ENCODE data around the gene GCNA.

GCNA gene

DNA sequence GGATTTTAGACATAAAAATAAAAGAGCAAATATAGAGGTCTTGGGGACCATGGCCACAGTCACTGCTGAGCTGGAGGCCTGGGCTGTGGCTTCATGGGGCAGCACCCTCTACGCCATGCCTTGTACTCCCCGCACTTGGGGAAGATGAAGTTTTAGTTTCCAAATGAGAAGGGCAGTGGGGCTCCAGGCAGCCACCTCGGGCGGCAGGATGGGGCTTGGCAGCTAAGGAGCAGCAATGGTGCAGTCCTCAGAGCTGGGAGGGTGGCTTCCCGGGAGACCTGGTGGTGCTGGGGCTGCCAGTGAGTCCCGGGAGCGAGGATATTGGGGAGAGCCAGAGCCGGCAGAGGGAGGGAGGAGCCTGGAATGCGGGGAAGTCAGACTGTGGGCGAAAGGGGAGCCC is 37.7 kb downstream of the GCNA start:
- DNase-seq (ENCODE audit: low read depth): no peak

DNA sequence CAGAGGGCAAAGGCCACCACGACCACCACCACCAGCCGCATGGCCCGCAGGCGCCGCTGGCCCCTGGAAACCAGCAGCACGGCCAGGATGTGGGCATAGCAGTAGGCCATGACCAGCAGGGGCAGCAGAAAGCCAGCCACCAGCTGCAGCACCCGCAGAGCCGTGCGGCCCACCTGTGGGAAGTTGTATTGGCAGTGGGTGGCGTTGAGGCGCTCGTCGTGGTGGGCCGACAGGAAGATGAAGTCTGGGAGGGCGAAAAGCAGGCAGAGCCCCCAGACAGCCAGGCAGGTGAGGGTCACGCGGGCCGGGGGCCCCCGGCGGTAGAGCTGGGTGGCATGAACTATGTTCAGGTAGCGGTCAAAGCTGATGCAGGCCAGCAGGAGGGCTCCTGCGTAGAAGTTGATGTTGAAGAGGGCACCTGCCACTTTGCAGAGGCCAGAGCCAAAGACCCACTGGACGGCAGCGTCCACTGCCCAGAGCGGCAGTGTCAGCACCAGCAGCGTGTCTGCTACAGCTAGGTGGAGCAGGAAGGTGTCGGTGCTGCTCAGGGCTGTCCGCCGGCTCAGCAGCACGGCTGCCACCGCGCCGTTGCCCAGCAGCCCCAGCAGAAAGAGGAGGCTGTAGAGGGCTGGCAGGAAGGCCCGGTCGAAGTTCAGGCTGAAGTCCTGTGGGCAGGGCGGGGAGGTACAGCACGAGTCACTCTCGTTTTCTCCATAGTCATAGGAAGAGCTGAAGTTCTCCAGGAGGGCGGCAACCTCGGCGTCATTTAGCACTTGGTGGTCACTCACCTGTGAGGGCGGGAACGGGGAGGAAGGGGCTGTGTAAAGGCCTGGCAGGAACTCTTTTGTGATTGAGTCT is 38.7 kb downstream of the GCNA start:
- DNase-seq (ENCODE audit: low read depth): no peak

DNA sequence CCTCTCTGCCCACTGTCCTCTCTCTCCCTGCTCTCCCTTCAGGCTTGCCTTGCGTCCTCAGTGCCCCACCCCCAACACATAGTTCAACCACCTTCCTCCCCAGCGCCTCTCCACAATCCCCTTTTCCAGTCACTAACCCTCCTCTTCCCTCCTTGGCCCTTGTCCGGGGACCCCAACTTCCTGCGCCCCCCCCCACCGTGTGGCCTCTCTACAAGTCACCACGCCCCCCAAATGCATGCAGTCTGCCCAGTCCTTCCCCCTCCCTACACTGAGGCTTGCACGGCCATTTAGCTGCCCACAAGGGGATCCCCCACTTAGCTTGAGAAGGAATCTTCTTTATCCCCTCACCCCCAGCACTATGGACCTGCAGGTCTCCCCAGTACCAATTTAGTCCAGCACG is 39.5 kb downstream of the GCNA start:
- no peak for DNase-seq (ENCODE audit: low read depth)

DNA sequence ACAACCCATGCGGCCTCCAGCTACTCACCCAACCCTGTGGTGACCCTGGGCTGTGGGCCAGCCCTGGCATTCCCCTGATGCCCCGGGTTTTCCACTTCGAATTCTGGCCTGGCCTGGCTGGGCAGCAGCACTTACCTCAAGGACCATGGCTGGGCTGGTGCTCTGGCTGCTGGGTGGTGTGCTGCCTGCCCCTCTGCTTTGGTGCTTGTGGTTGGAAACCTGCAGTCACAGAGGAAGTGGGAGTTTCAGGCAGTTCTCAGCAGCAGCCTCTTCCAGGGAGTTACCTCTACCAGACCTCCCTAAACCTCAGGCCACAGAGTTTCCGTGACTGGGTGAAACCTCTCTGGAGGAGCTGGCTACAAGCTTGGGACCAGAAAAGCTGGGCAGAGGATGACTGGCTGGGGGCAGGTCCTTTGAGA is 40.1 kb downstream of the GCNA start, which contains the start of gene CXCR3:
Gene CXCR3 (minus strand): TSS at position 209 of the 419 bp plus-strand sequence. CDS start 62 bp downstream, at position 147.
- DNase-seq (ENCODE audit: low read depth): peak; percentile 48

DNA sequence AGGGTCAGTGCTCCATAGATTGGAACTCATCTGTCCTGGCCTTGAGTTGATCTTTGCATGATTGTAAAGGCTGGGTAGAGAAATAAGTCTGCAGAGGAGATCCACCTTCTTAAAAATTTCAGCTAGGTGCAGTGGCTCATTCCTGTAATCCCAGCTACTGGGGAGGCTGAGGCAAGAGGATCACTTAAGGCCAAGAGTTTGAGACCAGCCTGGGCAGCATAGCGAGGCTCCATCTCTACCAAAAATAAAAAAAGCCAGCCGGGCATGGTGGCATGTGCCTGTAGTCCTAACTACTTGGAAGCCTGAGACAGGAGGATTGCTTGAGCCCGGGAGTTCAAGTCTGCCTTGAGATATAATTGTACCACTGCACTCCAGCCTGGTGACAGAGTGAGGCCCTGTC is 40.5 kb downstream of the GCNA start:
- DNase-seq (ENCODE audit: low read depth): no peak

DNA sequence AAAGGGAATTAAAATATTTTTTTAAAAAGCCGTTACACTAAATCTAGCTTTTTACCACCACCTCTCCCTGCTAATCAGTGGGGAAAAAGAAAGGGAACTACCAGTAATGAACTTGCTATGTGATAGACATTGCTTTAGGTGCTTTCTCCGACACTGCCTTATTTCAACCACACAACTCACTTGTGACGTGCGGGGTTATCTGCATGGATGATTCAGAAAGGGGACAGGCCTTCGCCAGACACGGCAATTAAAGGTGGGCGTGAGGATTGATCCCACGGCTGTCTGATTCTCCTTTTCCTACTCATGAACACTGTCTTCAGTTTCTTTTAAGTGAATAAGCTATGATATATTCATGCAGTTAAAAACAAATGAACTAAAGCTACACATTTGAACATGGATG is 41.0 kb downstream of the GCNA start:
- no peak for DNase-seq (ENCODE audit: low read depth)

DNA sequence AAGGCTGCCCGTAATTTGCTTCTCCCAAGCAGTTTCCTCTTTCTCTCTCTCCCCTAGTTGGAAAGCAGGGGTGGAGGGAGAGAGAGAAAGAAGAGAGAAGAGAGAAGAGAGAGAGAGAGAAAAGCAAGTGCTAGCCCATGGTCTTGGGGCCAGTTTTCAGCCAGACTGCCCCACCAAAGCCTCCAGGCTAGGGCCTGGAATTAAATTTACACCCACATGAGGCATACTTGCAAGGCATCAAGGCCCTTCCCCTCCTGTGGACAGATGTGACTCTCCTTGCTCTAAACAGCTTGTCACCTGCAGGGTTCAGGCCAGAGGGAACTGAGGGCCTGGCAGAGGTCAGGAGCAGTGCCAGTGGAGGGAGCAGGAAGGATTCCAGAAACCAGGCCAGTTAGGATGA is 41.7 kb downstream of the GCNA start:
- DNase-seq (ENCODE audit: low read depth): no peak

DNA sequence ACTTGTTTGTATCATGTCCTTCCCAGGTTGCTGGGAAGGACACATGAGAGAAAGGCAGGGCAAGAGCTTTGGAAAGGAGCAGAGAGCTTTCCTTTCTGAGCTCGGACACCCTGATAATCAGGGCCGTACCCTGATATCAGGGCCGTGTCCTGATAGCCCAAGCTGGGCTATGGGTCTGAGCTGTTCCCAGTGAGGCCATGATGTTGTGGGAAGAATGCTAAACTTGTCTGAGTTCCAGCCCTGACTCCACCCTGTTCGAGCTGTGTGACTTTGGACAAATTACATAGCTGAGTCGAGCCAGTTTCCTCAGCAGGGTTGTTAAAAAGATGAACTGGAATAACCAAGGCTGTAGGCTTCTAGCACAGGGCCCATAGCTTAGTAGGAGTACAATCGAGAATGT is 43.4 kb downstream of the GCNA start:
- no peak for DNase-seq (ENCODE audit: low read depth)

DNA sequence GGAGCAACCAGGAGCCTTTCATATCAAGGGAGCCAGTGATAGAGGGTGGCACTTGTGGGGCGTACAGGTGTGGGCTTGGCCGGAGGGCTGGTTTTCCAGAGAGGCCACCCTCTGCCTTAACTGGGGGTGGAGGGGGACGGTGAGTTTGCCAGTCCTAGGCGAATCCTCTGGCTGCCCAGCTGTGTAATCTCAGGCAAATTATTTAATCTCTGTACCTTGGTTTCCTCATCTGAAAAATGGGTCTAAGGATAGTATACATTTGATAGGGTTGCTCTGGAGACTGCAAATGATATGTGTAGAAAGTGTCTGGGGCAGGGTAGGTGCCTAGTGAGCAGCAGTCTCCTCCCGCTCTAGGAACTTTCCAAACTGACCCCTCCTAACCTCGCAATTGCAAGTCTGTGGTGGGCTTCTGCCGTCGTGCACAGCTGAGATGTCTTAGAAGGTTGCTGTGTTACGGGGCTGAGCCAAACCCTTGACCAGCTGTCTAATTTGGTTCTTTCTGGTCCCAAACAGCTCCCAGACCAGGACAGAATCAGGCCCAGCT is 43.9 kb downstream of the GCNA start:
- no peak for DNase-seq (ENCODE audit: low read depth)

DNA sequence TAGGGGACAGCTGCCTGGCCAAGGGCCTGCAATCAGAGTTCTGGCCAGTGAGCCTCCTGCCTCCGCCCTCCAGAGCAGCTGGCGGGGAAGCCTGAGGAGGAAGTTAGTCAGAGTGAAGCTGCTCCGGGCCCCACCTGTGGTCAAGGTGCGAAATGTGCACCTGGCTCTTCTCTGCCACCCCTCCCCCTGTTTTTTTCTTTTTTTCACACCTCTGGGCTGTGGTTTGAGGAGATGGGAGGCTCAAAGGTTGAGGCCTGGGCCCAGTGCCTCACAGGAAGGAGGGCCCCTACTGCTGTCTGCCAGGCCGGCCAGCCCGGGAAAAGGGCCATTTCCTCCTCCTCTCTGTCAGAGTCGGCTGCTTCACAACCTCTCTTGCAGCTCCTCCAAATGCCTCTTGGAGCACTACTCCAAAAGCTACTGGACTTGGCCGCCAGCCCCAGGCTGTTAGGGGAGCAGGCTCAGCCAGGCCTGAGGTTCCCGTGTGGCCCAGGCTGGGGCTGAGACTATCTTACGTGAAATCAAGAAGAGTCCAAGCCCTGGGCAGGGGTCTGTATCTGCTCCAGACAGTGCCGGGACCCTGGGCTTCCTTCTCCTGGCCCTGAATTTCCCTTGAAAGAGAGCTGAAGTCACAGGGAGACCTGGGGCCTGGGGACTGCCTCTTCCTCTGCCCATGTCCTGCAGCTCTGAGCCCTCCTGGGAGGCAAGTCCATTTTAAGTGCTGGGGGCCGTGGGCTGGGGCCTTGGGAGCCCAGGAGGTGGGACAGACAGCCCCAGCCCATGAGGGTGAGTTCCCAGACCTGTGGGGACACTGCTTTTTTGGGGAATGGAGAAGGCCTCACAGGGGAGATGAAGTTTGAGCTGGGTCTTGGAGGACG is 44.6 kb downstream of the GCNA start:
- peak; percentile 26 for DNase-seq (ENCODE audit: low read depth)

DNA sequence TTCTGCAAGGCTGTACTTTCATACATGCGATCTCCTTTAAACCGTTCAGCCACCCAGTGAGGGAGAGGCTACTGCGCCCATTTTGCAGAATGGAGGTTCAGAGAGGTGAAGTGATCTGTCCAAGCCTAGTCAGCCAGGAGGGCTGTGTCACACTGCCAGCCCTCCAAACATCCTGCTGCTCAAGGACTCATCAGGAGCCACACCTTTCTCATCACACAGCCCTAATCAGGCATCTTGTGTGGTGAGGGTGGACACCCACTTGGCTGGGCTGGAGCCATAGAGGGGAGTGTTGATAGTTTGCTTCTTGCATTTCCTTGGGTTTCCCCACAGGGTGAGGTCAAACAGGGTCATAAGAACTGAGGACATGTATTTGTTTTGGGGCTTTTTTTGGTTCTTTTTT is 45.5 kb downstream of the GCNA start:
- DNase-seq (ENCODE audit: low read depth): no peak

DNA sequence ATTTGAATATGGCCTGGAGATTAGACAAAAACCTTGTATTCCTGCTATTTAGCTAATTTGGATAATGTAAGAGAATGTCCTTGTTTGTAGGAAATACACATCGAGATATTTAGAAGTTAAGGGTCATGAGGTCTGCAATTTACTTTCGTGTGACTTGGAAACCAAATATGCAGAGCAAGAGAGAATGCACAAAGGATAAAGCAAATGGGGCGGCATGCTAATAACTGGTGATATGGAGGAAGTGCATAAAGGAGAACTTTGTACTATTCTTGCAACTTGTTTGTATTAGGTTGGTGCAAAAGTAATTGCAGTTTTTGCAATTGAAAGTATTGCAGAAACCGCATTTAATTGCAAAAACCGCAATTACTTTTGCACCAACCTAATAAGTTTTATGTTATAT is 47.2 kb downstream of the GCNA start:
- DNase-seq (ENCODE audit: low read depth): no peak

DNA sequence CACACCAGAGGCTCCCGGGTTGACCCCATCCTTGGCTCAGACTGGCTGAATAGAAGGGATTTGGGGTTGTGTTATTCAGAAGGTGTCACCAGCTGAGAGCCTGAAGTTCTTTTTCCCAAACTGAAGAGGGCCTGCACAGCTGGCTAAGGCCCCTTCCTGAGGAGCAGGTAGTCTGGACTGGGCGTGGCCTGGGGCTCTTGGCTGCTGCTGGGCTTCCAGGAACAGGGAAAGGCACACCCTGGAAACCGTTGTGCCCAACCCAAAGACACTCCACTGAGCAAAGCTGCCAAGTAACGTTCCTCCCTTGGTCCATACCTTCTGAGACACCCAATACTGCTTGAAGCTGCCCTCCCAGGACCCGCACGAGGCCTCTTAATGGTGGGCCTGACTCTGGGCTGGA is 48.3 kb downstream of the GCNA start:
- no peak for DNase-seq (ENCODE audit: low read depth)

DNA sequence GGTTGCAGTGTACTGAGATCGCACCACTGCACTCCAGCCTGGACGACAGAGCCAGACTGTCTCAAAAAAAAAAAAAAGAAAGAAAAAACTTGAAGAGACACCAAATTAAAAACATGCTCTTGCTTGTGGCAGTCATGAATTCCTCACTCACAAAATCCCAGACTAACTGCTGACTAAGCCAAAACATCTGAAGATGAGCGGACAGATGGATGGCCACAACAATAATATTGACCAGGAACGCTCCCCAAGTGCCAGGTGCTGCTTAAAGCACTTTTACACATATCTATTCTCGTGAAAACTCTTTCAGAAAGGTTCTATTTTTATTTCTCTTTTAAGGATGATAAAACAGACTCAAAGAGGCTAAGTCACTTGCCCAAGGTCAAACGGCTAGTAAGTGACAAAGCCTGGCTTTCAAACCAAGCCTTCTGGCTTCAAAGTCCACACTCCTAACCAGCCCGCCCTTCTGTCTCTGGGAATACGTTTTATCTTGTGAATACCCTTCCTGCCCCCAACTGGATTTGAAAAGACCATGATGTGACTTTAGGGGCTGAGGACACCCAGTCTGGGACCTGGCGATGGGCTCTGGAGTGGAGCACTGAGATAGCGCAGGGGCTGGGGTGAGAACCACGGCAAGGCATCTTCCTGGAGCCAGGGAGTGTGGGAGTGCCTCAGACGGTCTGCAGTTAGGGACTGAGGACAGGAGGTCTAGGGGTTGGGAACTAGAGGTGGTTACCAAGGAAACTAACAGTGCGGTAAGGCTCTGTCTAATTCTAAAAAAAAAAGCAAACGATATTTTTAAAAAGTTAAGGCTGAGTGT is 49.6 kb downstream of the GCNA start:
- DNase-seq (ENCODE audit: low read depth): no peak

DNA sequence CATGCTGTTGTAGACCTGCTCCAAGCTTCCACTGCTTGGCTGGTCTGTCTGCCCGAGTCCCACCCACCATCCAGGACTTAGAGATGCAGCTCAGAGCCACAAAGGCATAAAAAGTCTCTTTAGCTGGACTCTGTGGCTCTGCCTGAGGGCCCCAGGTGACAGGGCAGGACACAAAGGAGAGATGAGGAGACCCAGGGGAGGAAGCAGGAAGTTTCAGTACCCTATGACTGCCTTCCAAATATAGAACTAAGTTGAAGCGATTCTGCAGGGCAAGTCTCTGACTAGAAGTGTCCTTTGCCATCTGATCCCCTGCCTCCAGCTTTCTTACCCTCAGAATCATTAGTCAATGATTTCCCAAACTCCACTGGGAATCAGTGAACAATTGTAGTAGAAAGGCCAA is 51.2 kb downstream of the GCNA start:
- DNase-seq (ENCODE audit: low read depth): no peak

DNA sequence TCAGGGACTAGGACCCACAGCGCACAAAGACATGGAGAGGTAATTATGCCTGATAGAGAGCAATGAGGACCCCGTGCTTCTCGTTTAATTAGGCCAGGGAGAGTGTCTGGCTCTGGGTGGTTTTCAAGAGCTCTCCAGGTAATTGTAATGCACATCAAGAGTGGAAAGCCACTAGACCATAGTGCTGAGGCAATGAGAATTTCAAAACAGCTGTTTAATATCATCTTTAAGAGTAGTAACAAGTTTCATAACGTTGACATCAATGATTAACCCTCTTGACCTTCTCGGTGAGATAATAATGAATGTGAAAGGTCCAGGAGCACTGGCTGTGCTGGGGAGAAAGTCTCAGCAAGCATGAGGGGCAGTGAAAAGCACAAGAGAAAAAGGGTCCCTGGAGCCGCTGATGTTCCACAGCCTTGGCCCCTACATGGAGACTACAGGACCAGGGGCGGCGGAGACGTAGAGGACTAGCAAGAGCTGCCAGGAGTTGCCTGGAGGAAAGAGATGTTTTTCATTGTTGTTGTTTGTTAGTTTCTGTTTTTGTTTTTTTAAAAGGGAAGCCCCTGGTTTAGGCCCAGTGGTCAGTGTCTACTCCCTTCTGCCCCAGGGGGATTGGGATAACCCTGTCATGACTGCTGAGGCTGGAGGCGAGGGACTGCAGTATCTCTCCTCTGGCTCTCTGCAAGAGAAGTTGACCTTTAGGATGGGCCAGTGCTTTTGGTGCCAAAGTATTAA is 54.9 kb downstream of the GCNA start:
- DNase-seq (ENCODE audit: low read depth): no peak

DNA sequence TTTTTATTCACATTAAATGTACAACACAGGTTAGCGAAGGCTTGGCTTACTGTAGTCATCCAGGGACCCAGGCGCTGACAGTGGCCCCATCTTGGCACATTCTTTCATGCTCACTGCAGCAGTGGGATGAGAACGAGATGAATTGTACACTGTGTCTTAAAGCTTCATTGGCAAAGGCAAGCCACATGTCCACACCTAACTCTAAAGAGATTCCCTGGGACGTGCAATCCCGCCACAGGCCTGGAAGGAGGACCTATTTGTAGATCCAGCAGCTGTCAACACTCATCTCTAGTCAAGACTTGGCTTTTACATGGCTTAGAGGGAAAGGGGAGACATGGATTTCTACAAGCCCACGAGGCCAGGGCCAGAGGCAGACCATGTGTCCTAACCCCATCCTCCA is 56.1 kb downstream of the GCNA start:
- DNase-seq (ENCODE audit: low read depth): no peak

DNA sequence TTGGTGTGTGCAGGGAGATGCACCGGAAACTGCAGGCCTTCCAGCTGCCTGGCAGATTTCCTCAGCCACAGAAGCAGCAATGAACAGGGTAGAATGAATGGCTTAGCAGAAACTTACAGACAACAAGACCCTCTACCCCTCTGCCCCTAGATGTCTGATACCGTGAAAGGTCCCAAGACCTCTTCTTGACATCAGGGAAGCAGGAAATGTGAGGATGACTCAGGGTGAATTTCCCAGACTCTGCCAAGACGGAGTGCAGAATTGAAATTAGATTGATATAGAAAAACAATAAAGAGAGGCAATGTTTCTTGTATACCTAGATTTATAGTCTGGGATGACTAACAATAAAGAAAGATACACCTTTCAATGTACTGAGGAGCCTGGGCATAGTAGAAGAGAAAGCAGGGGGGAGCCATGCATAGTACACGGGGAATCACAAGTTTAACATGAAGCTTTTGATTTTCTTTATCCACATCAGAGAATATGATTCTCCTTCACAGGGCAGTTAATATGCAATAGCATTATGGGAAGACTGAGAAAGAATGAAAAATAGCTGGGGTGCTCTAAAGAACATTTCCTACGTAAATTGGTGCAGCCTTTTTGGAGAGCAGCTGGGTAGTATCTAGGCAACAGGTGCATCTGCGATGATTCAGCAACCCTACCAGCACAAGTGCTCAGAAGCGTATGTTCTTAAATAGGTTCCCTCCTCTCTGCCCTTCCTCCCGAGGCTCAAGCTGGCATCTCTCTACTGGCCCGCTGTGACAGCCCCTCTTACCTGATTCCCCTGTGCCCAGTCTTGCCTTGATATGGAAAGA is 58.4 kb downstream of the GCNA start:
- DNase-seq (ENCODE audit: low read depth): no peak

DNA sequence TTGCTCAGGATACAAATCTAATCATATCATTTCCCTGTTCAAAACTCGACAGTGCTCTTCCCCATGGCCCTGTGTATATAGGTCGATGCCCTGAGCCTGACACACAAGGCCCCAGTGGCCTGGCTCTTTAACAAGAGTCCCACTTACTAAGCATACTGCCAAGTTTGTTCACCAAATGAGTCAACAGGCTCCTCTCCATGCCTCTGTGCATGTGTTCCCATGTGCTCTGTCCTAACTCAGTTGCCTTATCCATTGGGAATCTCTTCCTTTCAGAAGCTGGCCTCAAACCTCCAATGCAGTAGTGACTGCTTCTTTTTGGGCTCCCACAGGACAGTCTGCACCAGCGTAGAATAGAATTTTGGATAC is 59.0 kb downstream of the GCNA start:
- DNase-seq (ENCODE audit: low read depth): no peak

DNA sequence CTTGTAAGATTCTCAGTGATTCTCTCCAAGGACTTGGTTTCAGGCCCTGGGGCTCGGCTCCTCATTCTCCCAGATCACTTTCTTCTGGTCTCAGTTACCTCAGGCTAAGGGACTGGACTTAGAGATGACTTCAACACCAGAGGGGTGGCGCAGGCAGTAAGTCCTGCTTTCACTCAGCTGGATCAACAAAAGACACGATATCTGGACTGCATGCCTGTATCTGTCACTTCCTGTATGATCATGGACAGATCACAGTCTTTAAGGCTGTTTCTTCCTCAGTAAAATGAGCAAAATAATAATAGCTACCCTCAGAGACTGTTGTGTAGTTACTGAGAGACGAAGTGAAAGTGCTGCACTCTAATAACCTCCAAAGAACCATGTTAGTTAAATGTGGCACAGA is 59.6 kb downstream of the GCNA start:
- DNase-seq (ENCODE audit: low read depth): no peak

DNA sequence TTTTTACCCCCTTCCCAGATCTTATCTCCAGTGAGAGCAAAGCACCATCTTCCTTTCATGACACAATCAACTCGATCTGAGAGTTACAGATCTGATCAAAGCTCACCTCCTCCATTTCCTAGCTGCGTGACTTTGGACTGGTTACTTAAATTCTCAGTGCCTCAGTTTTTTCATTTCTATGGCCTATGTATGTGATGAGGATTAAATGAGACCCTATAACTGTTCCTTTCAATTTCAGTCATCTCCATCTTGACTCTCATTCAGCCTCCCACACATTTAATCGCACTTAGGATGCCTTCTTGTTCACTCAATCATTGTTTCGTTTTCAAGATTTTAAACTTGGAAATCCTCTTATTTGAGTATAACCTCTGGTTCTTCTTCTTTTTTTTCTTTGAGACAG is 60.2 kb downstream of the GCNA start:
- DNase-seq (ENCODE audit: low read depth): no peak
